Measurements from ENCODE around the gene CDC42BPA.
"Not testable (repeated sequence)": the region's sequence is repeated elsewhere in the genome, so short reads cannot be mapped to it uniquely, and the experiment has no call there.

CDC42BPA gene

GRCh38 chr1:226962421-226963391 lies 355.6 kb downstream of the CDC42BPA start:
- Histone ChIP-seq H3K27ac (no peak overlapping the region), H3K9ac (ENCODE audit: insufficient read length) (no peak overlapping the region), H3K4me3 (no peak overlapping the region), H3K36me3 (ENCODE audit: insufficient read depth, low read length) (no peaks in the 10 kb centered on the region), H3K9me3 (ENCODE audit: low read depth, low read length) (no peaks in the 10 kb centered on the region)
- no peak for DNase-seq (ENCODE audit: low read depth, low spot score)
- TF ChIP-seq EZH2 (IDR thresholded peaks at IDR 0.05), result no peak
- no peak for TF ChIP-seq FOXP2 (optimal IDR thresholded peaks at IDR 0.05; ENCODE audit: control extremely low read depth, extremely low read length, insufficient read depth)
- TF ChIP-seq POLR2AphosphoS5 (IDR thresholded peaks at IDR 0.05; ENCODE audit: borderline replicate concordance, low read depth, low read length), result no peak

DNA sequence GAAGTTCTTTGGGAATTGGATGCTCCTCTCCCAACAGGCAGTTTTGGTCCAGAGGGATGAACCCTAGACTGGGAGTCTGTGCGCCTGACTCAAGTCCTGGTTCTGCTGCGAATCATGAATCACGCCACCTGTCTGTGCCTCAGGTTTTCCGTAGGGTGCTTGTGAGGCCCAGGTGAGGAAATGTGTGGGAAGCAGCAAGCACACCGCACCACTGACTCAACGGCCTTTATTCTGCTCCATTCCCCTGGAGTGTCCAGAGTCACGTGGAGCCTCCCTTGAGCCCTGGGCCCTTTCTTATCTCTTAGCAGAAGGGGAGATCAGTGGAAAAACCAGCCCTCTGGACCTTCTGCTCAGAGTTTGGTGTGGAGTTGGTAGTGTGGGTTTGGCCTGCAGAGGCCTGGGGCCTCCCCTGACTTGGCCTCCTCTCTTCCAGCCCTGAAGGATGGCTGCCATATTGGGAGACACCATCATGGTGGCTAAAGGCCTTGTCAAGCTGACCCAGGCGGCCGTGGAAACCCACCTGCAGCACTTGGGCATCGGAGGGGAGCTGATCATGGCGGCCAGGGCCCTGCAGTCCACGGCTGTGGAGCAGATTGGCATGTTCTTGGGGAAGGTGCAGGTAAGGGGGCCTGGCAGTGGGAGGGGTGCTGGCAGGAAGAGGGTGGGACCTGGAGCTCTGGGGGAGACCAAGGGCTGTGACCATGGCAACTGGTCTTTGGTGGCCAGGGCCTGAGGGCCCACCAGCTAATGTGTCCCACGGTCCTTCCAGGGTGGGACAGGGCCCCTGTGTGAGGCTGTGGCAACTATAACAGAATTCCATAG lies 357.1 kb downstream of the CDC42BPA start:
- Histone ChIP-seq H3K27ac (no peak overlapping the region), H3K4me3 (no peak overlapping the region), H3K9me3 (ENCODE audit: low read depth, low read length) (no peaks in the 10 kb centered on the region), H3K9ac (ENCODE audit: insufficient read length) (no peak overlapping the region), H3K36me3 (ENCODE audit: insufficient read depth, low read length) (no peaks in the 10 kb centered on the region)
- DNase-seq (ENCODE audit: low read depth, low spot score), result no peak
- TF ChIP-seq EZH2 (IDR thresholded peaks at IDR 0.05) (no peak), FOXP2 (optimal IDR thresholded peaks at IDR 0.05; ENCODE audit: control extremely low read depth, extremely low read length, insufficient read depth) (no peak), POLR2AphosphoS5 (IDR thresholded peaks at IDR 0.05; ENCODE audit: borderline replicate concordance, low read depth, low read length) (no peak)

DNA sequence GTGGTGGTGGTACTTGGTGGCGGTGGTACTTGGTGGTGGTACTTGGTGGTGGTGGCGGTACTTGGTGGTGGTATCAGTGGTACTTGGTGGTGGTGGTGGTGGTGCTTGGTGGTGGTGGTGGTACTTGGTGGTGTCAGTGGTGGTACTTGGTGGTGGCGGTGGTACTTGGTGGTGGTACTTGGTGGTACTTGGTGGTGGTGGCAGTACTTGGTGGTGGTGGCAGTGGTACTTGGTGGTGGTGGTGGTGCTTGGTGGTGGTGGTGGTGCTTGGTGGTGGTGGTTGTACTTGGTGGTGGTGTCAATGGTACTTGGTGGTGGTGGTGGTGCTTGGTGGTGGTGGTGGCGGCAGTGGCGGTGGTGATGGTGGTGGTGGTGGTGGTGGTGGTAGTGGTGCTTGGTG lies 358.0 kb downstream of the CDC42BPA start:
- Histone ChIP-seq H3K36me3 (ENCODE audit: insufficient read depth, low read length) (no peaks in the 10 kb centered on the region), H3K27ac (no peak overlapping the region), H3K9me3 (ENCODE audit: low read depth, low read length) (no peaks in the 10 kb centered on the region), H3K9ac (ENCODE audit: insufficient read length) (no peak overlapping the region), H3K4me3 (no peak overlapping the region)
- no peak for TF ChIP-seq FOXP2 (optimal IDR thresholded peaks at IDR 0.05; ENCODE audit: control extremely low read depth, extremely low read length, insufficient read depth)
- TF ChIP-seq POLR2AphosphoS5 (IDR thresholded peaks at IDR 0.05; ENCODE audit: borderline replicate concordance, low read depth, low read length), result no peak
- TF ChIP-seq EZH2 (IDR thresholded peaks at IDR 0.05), result no peak
- DNase-seq (ENCODE audit: low read depth, low spot score), result no peak

- Histone ChIP-seq H3K36me3 (ENCODE audit: insufficient read depth, low read length) (no peaks in the 10 kb centered on the region), H3K27ac (no peak overlapping the region), H3K4me3 (no peak overlapping the region), H3K9me3 (ENCODE audit: low read depth, low read length) (no peaks in the 10 kb centered on the region), H3K9ac (ENCODE audit: insufficient read length) (no peak overlapping the region)
- DNase-seq (ENCODE audit: low read depth, low spot score), result no peak
- TF ChIP-seq FOXP2 (optimal IDR thresholded peaks at IDR 0.05; ENCODE audit: control extremely low read depth, extremely low read length, insufficient read depth) (no peak), POLR2AphosphoS5 (IDR thresholded peaks at IDR 0.05; ENCODE audit: borderline replicate concordance, low read depth, low read length) (no peak), EZH2 (IDR thresholded peaks at IDR 0.05) (no peak)
These were observed 360.0 kb downstream of the CDC42BPA start for GRCh38 chr1:226958300-226958699.

DNA sequence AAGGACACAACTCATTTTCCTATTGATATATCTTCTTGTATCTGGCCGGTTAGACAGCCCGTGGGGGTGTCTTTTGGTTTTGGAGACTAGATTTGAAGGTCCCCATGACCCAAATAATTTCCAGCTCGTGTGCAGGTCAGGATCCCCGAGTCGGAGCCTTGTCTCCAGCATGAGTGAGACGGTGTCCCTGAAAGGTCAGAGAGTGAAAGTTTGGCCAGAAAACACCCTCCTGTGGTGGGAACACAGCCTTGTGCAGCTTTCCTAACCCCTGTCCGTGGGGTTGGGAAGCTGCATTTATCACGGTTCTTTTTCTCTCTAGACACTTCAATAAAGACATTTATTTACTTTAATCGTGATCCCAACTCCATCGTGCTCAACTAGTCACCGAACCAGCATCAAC lies 360.6 kb downstream of the CDC42BPA start:
- Histone ChIP-seq H3K36me3 (ENCODE audit: insufficient read depth, low read length) (no peaks in the 10 kb centered on the region), H3K4me3 (no peak overlapping the region), H3K27ac (no peak overlapping the region), H3K9me3 (ENCODE audit: low read depth, low read length) (no peaks in the 10 kb centered on the region), H3K9ac (ENCODE audit: insufficient read length) (no peak overlapping the region)
- no peak for DNase-seq (ENCODE audit: low read depth, low spot score)
- TF ChIP-seq FOXP2 (optimal IDR thresholded peaks at IDR 0.05; ENCODE audit: control extremely low read depth, extremely low read length, insufficient read depth) (no peak), EZH2 (IDR thresholded peaks at IDR 0.05) (no peak), POLR2AphosphoS5 (IDR thresholded peaks at IDR 0.05; ENCODE audit: borderline replicate concordance, low read depth, low read length) (no peak)

GRCh38 chr1:226956942-226957713 lies 361.2 kb downstream of the CDC42BPA start:
- no peaks in the 10 kb centered on the region for H3K36me3 ChIP-seq (ENCODE audit: insufficient read depth, low read length)
- DNase-seq (ENCODE audit: low read depth, low spot score), result no peak
- no peak overlapping the region for H3K9ac ChIP-seq (ENCODE audit: insufficient read length)
- no peak overlapping the region for H3K4me3 ChIP-seq
- no peak overlapping the region for H3K27ac ChIP-seq
- TF ChIP-seq POLR2AphosphoS5 (IDR thresholded peaks at IDR 0.05; ENCODE audit: borderline replicate concordance, low read depth, low read length), result no peak
- TF ChIP-seq FOXP2 (optimal IDR thresholded peaks at IDR 0.05; ENCODE audit: control extremely low read depth, extremely low read length, insufficient read depth), result no peak
- no peak for TF ChIP-seq EZH2 (IDR thresholded peaks at IDR 0.05)
- no peaks in the 10 kb centered on the region for H3K9me3 ChIP-seq (ENCODE audit: low read depth, low read length)

DNA sequence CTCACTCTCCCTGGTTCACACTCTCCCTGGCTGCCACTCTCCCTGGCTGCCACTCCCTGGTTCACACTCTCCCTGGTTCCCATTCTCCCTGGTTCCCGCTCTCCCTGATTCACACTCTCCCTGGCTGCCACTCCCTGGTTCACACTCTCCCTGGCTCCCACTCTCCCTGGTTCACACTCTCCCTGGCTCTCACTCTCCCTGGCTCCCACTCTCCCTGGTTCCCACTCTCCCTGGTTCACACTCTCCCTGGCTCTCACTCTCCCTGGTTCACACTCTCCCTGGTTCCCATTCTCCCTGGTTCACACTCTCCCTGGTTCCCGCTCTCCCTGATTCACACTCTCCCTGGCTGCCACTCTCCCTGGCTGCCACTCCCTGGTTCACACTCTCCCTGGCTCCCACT lies 362.4 kb downstream of the CDC42BPA start:
- DNase-seq (ENCODE audit: low read depth, low spot score); H3K27ac ChIP-seq; H3K36me3 ChIP-seq (ENCODE audit: insufficient read depth, low read length); H3K9ac ChIP-seq (ENCODE audit: insufficient read length); H3K9me3 ChIP-seq (ENCODE audit: low read depth, low read length); H3K4me3 ChIP-seq: not testable (repeated sequence)

GRCh38 chr1:226954777-226955176 lies 363.5 kb downstream of the CDC42BPA start:
- Histone ChIP-seq H3K4me3 (no peak overlapping the region), H3K36me3 (ENCODE audit: insufficient read depth, low read length) (no peaks in the 10 kb centered on the region), H3K9me3 (ENCODE audit: low read depth, low read length) (no peaks in the 10 kb centered on the region), H3K27ac (no peak overlapping the region), H3K9ac (ENCODE audit: insufficient read length) (no peak overlapping the region)
- no peak for TF ChIP-seq EZH2 (IDR thresholded peaks at IDR 0.05)
- TF ChIP-seq FOXP2 (optimal IDR thresholded peaks at IDR 0.05; ENCODE audit: control extremely low read depth, extremely low read length, insufficient read depth), result no peak
- TF ChIP-seq POLR2AphosphoS5 (IDR thresholded peaks at IDR 0.05; ENCODE audit: borderline replicate concordance, low read depth, low read length), result no peak
- DNase-seq (ENCODE audit: low read depth, low spot score), result no peak

Measured in SK-N-MC (cell line).